HG02840 (cell line): ENCODE measurements around the gene PAK3.

Source experiments
- ATAC-seq: cut with Tn5 transposase; IDR thresholded peaks from one replicate; pipeline ENCODE4 v1.9.1; 2021; ENCODE audit warnings: mild to moderate bottlenecking, moderate library complexity, moderate number of reproducible peaks; ENCODE audit not compliant: unreplicated experiment, low FRiP score

The PAK3 gene

GRCh38 chrX:111095974-111096895, at the start of gene PAK3:
Gene PAK3 (plus strand): TSS chrX:111096191. CDS start chrX:111123104, 26,913 bp downstream.
- ATAC-seq: no peak

DNA sequence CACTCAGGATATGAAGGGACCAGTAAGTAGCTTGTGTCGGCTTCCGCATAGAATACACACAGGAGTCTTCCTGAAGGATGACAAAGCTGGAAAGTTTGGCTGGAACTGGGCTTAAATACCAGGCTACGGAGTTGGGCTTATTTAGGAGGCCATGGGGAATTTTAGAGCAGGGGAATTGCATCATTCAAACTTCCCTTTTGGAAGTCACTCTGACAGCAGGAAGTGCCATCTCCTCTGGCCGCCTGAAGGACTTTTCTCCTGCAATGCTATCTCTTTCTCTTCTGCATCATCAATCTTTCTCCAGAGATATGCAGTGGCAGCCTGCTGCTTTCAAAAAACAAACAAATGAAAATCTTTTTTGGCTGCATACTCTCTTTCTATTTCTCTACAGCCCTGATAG, 48.4 kb upstream of the PAK3 start:
- ATAC-seq: no peak

DNA sequence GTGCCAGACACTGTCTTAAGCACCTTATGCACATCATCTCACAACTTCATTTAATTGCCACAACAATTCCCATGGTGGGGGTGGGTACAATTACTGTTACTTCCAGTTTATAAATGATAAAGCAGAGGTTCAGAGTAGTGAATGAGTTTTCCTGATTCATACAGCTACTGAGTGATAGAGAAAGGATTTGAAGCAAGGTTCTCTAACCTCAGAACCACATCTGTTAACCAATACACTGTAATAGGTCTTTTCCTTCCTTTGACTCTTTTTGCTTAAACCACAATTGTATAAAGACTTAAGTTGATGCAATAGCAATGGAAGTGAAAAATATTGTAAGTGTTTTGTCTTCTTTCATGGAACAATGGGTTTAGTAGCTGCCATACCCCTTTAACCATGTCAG, 43.5 kb upstream of the PAK3 start:
- no peak for ATAC-seq

GRCh38 chrX:111071542-111072277, 24.3 kb upstream of the PAK3 start:
- ATAC-seq: no peak

- no peak for ATAC-seq
These were observed 12.9 kb upstream of the PAK3 start for GRCh38 chrX:111083081-111083480.

DNA sequence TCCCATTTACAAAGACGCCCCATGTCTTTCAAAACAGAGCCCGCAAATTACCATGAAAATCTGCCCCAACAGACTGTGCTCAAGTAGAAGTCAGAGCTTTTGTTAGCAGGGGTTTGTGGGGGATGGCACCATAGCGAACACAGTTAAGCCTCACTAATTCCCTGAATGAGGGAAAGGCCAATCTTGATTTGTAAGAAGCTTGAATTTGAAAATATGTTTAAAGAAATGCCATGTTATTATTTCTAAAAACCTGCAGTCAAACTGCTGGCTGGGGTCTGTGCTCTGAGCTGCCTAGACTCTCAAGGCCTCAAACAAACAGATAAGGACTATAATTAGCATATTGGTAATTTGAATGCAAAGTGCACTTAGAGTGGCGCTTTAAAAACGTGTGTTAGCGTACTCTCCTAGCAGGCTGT, 9.4 kb upstream of the PAK3 start:
- no peak for ATAC-seq

DNA sequence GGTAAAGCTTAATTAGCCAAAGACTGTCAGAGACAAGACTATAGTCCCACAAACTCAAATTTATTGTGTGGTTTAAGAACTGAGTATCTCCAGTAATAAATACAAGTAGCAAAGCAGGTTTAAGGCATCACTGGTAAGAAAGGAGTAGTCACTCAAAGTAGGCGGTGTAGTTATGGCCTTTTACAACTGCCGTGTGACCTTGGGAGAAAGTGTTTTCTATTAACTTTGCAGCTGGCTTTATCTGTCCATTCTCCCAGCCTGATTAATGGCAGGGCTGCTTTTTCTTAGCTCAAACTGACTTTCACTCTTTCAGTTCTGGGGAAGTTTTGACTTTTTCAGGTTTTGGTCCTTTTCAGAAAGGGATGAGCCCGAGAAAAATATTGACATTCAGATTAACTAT, 7.4 kb upstream of the PAK3 start:
- ATAC-seq: no peak

GRCh38 chrX:111090458-111090857, 5.5 kb upstream of the PAK3 start:
- no peak for ATAC-seq

GRCh38 chrX:111098874-111099273, 2.9 kb downstream of the PAK3 start:
- ATAC-seq: no peak

DNA sequence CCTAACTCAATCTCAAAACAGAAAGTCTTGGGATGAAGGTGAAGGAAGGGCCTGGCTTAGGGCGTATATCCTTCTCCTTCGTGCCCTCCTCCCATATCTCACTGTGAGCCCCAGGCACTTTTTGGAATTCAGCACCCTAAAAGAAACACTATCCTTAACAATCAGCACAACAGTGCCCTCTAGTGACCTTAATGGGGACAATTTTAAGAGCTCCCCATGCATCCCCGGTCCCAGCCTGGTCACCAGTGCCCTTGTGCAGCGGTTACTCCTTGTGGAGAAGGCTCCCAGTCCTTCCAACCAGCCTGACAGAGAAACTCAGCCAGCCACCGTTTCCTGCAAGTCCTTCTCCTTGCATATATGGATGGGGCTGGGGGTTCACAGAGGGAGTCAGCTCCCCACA, 4.2 kb downstream of the PAK3 start:
- no peak for ATAC-seq

GRCh38 chrX:111101580-111101979, 5.6 kb downstream of the PAK3 start:
- no peak for ATAC-seq

- ATAC-seq: no peak
These were observed 6.6 kb downstream of the PAK3 start for GRCh38 chrX:111102636-111103035.

GRCh38 chrX:111103246-111103645, 7.3 kb downstream of the PAK3 start:
- ATAC-seq: no peak

GRCh38 chrX:111110098-111110775, 14.2 kb downstream of the PAK3 start:
- no peak for ATAC-seq

DNA sequence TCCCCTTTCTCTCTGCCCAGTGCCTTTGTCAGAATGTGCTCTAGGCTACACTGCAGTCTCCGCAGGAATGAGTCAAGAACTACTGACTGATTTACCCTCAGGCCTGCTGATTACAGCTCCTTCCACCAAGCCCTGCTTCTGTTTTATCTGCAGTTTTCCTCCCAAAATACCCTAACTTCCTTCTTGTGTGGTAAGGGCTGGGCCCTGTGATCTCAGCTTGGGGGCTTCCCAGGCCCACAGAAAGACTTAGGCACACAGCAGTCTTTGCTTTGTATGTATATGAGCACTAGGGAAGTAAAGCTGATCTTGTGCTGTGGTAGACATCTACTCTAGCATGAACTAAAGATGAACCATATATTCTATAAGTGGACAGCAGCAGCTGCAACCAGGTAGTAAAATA, 18.8 kb downstream of the PAK3 start:
- ATAC-seq: no peak

GRCh38 chrX:111116666-111117065, 20.7 kb downstream of the PAK3 start:
- no peak for ATAC-seq

DNA sequence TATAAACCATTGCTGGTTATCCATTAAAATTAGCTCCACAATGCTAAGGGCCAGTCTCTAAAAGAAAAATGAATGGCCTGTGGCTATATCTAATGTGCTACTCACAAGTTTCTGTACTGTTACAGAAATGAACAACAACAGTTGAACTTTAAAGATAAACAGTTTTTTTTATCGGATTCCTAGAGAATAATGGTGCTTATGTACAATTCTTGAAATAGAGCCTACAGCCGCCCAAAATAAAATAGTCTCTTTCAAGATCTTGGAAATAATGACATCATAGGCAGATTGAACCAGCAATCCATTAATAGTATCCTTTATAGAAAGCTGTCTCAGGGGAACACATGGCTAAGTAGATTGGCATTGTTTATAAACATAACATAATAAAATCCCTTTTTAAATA, 23.4 kb downstream of the PAK3 start:
- no peak for ATAC-seq

DNA sequence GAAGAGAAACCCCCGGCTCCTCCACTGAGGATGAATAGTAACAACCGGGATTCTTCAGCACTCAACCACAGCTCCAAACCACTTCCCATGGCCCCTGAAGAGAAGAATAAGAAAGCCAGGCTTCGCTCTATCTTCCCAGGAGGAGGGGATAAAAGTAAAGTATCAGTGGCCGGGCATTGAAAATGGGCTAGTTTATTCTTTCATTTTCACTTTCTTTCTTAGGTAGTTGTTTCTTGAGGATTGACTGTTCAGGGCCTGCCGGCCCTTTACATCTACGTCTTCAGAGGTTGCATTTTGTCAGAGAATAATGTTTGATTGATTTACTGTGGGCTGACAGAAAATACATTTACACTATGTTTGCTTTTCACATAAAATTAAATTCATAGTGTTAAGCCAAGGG, 27.1 kb downstream of the PAK3 start:
- no peak for ATAC-seq

GRCh38 chrX:111123606-111124179, 27.7 kb downstream of the PAK3 start:
- ATAC-seq: no peak

DNA sequence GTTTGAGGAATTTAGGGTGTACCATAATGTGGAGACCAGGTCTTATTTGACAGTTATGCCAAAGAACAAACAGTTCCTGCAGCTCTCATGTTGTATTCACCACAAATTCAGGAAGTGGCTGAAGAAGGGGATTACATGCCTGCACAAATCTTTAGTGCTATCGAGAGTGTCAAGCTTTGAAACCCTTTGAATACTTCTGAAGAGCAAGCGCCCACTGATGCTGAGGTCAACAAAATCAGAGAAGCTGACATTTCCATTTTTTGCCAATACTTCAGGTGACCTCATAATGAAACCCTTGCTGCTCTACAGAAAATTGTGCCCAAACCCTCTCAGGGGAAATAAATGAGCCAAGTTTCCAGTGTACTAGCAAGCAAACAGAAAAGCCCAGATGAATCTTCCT, 28.4 kb downstream of the PAK3 start:
- ATAC-seq: no peak

DNA sequence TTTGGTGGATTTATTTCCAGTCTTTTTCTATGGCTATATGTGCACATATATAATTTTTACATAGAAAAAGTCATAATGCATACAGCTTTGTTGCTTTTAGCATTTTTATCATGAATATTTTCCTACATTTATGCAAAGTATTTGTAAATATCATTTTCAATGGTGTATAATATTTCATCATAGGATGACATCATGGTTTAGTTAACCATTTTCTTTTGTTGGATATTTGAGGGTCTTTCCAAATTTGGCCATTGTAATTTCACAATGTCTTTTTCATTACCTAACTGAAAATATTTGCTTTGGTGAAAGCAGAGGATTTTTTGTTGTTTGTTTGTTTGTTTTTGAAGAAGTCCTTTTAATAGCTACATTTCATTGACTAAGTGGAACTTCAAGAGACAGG, 31.0 kb downstream of the PAK3 start:
- ATAC-seq: no peak
